HCT116 (cell line): ENCODE measurements around the gene F2RL1.

Experiments used
- ATF3 ChIP-seq: IDR thresholded peaks from 2 replicates; pipeline ENCODE4 v1.6.1; 2012
- ELF1 ChIP-seq: IDR thresholded peaks from 2 replicates; pipeline ENCODE4 v1.6.1; 2012; ENCODE audit warnings: low read depth, borderline replicate concordance
- EZH2 ChIP-seq: fragments of 200-600 bp; sonication (generic); IDR thresholded peaks from 2 replicates; pipeline ENCODE4 v1.6.1; 2017; ENCODE audit warnings: antibody characterized with exemption, mixed run types
- EZH2phosphoT487 ChIP-seq: fragments of 200-600 bp; IDR thresholded peaks from 2 replicates; pipeline ENCODE4 v1.6.1; 2018; ENCODE audit warnings: antibody characterized with exemption, borderline replicate concordance
- TCF7L2 ChIP-seq: IDR thresholded peaks from 2 replicates; pipeline ENCODE4 v1.7.0; 2011; ENCODE audit warnings: borderline replicate concordance, inconsistent platforms; ENCODE audit not compliant: insufficient read depth, insufficient read length; ENCODE audit errors: extremely low read depth
- TF ChIP-seq, protein P1 (sequence below), 3 experiments: fragments of 200-600 bp in 1 of 3; sonication (generic) in 1 of 3; IDR thresholded peaks in 2 of 3; conservative IDR thresholded peaks in 1 of 3; 2 replicates each; pipeline ENCODE4 v1.5.1; 2012 to 2017; ENCODE audit warnings: low read depth in 2 of 3, low read length in 2 of 3, antibody characterized with exemption in 1 of 3, borderline replicate concordance in 1 of 3, control low read depth in 1 of 3, mild to moderate bottlenecking in 1 of 3, mixed read lengths in 1 of 3, mixed run types in 1 of 3, moderate library complexity in 1 of 3; ENCODE audit not compliant: insufficient read depth in 1 of 3
- TF ChIP-seq, protein P2 (sequence below): IDR thresholded peaks from 2 replicates; pipeline ENCODE4 v1.6.1; 2011; ENCODE audit warnings: mild to moderate bottlenecking, low read length, moderate library complexity; ENCODE audit not compliant: insufficient replicate concordance; ENCODE audit errors: extremely low read depth

DNA sequence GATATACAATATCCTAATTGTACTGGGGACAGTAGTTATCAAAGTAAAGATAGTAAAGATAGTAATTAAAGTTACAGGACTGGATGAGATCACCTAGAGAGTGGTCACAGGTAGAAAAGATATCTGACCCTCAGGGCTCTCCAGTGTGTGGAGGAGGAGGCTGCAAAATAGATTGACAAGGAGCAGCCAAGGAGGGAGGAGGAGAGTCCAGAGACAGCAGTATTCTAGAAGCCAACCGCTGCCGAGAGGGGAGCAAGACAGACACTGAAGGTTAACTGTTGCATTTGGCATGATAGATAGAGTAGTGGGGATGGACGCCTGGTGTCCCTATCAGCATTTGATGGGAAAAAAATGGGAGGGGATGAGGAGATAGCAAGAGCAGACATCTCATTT, 17.0 kb upstream of the F2RL1 start:
- TF ChIP-seq, protein P1, sequence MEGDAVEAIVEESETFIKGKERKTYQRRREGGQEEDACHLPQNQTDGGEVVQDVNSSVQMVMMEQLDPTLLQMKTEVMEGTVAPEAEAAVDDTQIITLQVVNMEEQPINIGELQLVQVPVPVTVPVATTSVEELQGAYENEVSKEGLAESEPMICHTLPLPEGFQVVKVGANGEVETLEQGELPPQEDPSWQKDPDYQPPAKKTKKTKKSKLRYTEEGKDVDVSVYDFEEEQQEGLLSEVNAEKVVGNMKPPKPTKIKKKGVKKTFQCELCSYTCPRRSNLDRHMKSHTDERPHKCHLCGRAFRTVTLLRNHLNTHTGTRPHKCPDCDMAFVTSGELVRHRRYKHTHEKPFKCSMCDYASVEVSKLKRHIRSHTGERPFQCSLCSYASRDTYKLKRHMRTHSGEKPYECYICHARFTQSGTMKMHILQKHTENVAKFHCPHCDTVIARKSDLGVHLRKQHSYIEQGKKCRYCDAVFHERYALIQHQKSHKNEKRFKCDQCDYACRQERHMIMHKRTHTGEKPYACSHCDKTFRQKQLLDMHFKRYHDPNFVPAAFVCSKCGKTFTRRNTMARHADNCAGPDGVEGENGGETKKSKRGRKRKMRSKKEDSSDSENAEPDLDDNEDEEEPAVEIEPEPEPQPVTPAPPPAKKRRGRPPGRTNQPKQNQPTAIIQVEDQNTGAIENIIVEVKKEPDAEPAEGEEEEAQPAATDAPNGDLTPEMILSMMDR (IDR thresholded peaks at IDR 0.05 in 2 of 3, conservative IDR thresholded peaks at IDR 0.05 in 1 of 3; ENCODE audit: borderline replicate concordance in 1 of 3, insufficient read depth in 1 of 3, low read depth in 2 of 3, low read length in 2 of 3), result no peak
- TF ChIP-seq EZH2phosphoT487 (no peak), ELF1 (no peak), EZH2 (no peak), ATF3 (no peak), TCF7L2 (no peak)
- TF ChIP-seq, protein P2, sequence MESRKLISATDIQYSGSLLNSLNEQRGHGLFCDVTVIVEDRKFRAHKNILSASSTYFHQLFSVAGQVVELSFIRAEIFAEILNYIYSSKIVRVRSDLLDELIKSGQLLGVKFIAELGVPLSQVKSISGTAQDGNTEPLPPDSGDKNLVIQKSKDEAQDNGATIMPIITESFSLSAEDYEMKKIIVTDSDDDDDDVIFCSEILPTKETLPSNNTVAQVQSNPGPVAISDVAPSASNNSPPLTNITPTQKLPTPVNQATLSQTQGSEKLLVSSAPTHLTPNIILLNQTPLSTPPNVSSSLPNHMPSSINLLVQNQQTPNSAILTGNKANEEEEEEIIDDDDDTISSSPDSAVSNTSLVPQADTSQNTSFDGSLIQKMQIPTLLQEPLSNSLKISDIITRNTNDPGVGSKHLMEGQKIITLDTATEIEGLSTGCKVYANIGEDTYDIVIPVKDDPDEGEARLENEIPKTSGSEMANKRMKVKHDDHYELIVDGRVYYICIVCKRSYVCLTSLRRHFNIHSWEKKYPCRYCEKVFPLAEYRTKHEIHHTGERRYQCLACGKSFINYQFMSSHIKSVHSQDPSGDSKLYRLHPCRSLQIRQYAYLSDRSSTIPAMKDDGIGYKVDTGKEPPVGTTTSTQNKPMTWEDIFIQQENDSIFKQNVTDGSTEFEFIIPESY, result no peak
